K562 (cell line): Measurements from ENCODE around the gene ELMO1. TPM values are rescaled to one million over a fixed set of nuclear protein-coding genes. Genes with fewer than 3 reads are reported as not detected.
A peak's percentile ranks its signal among the peaks of the same experiment; 100 is the strongest.

ENCODE experiments used
- BHLHE40 ChIP-seq: IDR thresholded peaks from 2 replicates; pipeline ENCODE4 v1.6.1; 2011; ENCODE audit warnings: low read length, improper control_type of control experiment
- EHMT2 ChIP-seq: fragments of 450-650 bp; IDR thresholded peaks from 2 replicates; pipeline ENCODE4 v1.6.1; 2018; ENCODE audit warnings: antibody characterized with exemption
- ERF ChIP-seq: fragments of 450-650 bp; formaldehyde crosslinking; IDR thresholded peaks from 2 replicates; pipeline ENCODE4 v1.4.0; 2020; ENCODE audit warnings: mild to moderate bottlenecking, mixed read lengths
- FOXJ2 ChIP-seq: fragments of 200-800 bp; sonication (Bioruptor generic); IDR thresholded peaks from 2 replicates; pipeline ENCODE4 v1.6.1; 2016; ENCODE audit warnings: missing genetic modification characterization, missing compliant biosample characterization
- GABPA ChIP-seq: fragments of 200-800 bp; sonication (Bioruptor generic); conservative IDR thresholded peaks from 2 replicates; pipeline ENCODE4 v1.6.1; 2016; ENCODE audit warnings: low read depth, missing genetic modification characterization, missing compliant biosample characterization
- HDAC6 ChIP-seq: IDR thresholded peaks from 2 replicates; pipeline ENCODE4 v1.6.1; 2012; ENCODE audit warnings: low read depth, mild to moderate bottlenecking, control low read depth, inconsistent platforms, low read length, moderate library complexity
- JUN ChIP-seq, 2 experiments: sonication (generic) in 1 of 2; formaldehyde crosslinking in 1 of 2; IDR thresholded peaks; 2 replicates each; pipeline versions ENCODE4 v1.6.1 to v1.8.0; 2012 to 2022; ENCODE audit warnings: borderline replicate concordance in 2 of 2, mild to moderate bottlenecking in 2 of 2, improper control_type of control experiment in 1 of 2, low read depth in 1 of 2, low read length in 1 of 2, missing genetic modification reagents in 1 of 2
- KDM2B ChIP-seq: fragments of 250-450 bp; sonication (Bioruptor Pico); IDR thresholded peaks from 2 replicates; pipeline ENCODE4 v1.8.0; 2021; ENCODE audit warnings: mild to moderate bottlenecking, moderate library complexity
- KLF1 ChIP-seq: fragments of 450-650 bp; IDR thresholded peaks from 2 replicates; pipeline ENCODE4 v1.6.1; 2016; ENCODE audit warnings: missing genetic modification characterization, missing compliant biosample characterization
- L3MBTL2 ChIP-seq: fragments of 450-650 bp; IDR thresholded peaks from 2 replicates; pipeline ENCODE4 v1.6.1; 2016; ENCODE audit warnings: mild to moderate bottlenecking, moderate library complexity
- LCOR ChIP-seq: sonication (generic); formaldehyde crosslinking; IDR thresholded peaks from 2 replicates; pipeline ENCODE4 v1.8.0; 2022; ENCODE audit warnings: mild to moderate bottlenecking, missing genetic modification reagents
- NCOA2 ChIP-seq, 2 experiments: fragments of 450-650 bp; IDR thresholded peaks; 2 replicates each; pipeline ENCODE4 v1.6.1; 2018; ENCODE audit warnings: mild to moderate bottlenecking in 2 of 2, moderate library complexity in 1 of 2; ENCODE audit not compliant: partially characterized antibody in 2 of 2
- NR4A1 ChIP-seq, 2 experiments: fragments of 250-450 bp in 1 of 2; fragments of 450-650 bp in 1 of 2; sonication (Bioruptor Pico) in 1 of 2; IDR thresholded peaks; 2 replicates each; pipeline versions ENCODE4 v1.4.0 to v1.6.1; 2016 to 2020; ENCODE audit warnings: mild to moderate bottlenecking in 2 of 2, missing compliant biosample characterization in 1 of 2, missing genetic modification characterization in 1 of 2, moderate library complexity in 1 of 2
- NRF1 ChIP-seq, 2 experiments: fragments of 450-650 bp; IDR thresholded peaks in 1 of 2; conservative IDR thresholded peaks in 1 of 2; 2 replicates each; pipeline ENCODE4 v1.6.1; 2014; ENCODE audit warnings: mild to moderate bottlenecking in 2 of 2
- NUFIP1 ChIP-seq: fragments of 450-650 bp; IDR thresholded peaks from 2 replicates; pipeline ENCODE4 v1.6.1; 2018; ENCODE audit not compliant: partially characterized antibody
- RBM22 ChIP-seq: fragments of 200-400 bp; formaldehyde crosslinking; IDR thresholded peaks from 2 replicates; pipeline ENCODE4 v1.6.1; 2018; ENCODE audit warnings: low read length, low read depth; ENCODE audit not compliant: poor library complexity, severe bottlenecking
- TGIF2 ChIP-seq: sonication (generic); formaldehyde crosslinking; IDR thresholded peaks from 2 replicates; pipeline ENCODE4 v1.8.1; 2022; ENCODE audit warnings: mild to moderate bottlenecking, missing genetic modification reagents, moderate library complexity
- ZKSCAN3 ChIP-seq: fragments of 250-450 bp; sonication (Bioruptor Pico); IDR thresholded peaks from 2 replicates; pipeline ENCODE4 v1.4.0; 2020
- ZNF324 ChIP-seq: fragments of 250-450 bp; sonication (Bioruptor Pico); IDR thresholded peaks from 2 replicates; pipeline ENCODE4 v1.4.0; 2020; ENCODE audit warnings: mild to moderate bottlenecking
- ZNF41 ChIP-seq: fragments of 250-450 bp; sonication (Bioruptor Pico); conservative IDR thresholded peaks from 2 replicates; pipeline ENCODE4 v1.4.0; 2020; ENCODE audit warnings: mild to moderate bottlenecking
- ZNF707 ChIP-seq: fragments of 250-450 bp; sonication (Bioruptor Pico); conservative IDR thresholded peaks from 2 replicates; pipeline ENCODE4 v1.8.0; 2022; ENCODE audit warnings: inconsistent platforms, mild to moderate bottlenecking, moderate library complexity
- ZNF75A ChIP-seq: fragments of 450-650 bp; formaldehyde crosslinking; IDR thresholded peaks from 2 replicates; pipeline ENCODE4 v1.4.0; 2020; ENCODE audit warnings: mild to moderate bottlenecking
- polyA plus RNA-seq, 8 experiments: library from polyadenylated mRNA; depleted of rRNA in 4 of 8; stranded (reverse) in 5 of 8; unstranded in 3 of 8; fragments of >200 nt; fragmentation: Nextera tagmentation in 2 of 8; fragmentation: Illumina TruSeq in 1 of 8; extraction: Ambion mirVana in 2 of 8; extraction: Trizol in 1 of 8; gene quantifications; 2 replicates each; pipeline versions ENCODE4 v1.2.1 to v1.2.3, GENCODE V29; 2011 to 2014; ENCODE audit warnings: inconsistent platforms in 1 of 8, missing spikeins in 1 of 8
- total RNA-seq, 7 experiments: library from RNA; depleted of rRNA in 6 of 7; stranded (reverse); fragments of >200 nt in 6 of 7; fragmentation: Illumina TruSeq in 2 of 7; extraction: Trizol in 2 of 7; gene quantifications; 2 replicates each; pipeline versions ENCODE4 v1.2.1 to v1.2.3, GENCODE V29; 2011 to 2021; ENCODE audit warnings: low replicate concordance in 1 of 7
- TF ChIP-seq, protein P1 (sequence below): fragments of 450-650 bp; formaldehyde crosslinking; IDR thresholded peaks from 2 replicates; pipeline ENCODE4 v1.4.0; 2020; ENCODE audit warnings: mild to moderate bottlenecking, moderate library complexity
- TF ChIP-seq, protein P2 (sequence below): fragments of 250-450 bp; sonication (Bioruptor Pico); IDR thresholded peaks from 2 replicates; pipeline ENCODE4 v1.4.0; 2020
- TF ChIP-seq, protein P3 (sequence below): fragments of 450-650 bp; formaldehyde crosslinking; IDR thresholded peaks from 2 replicates; pipeline ENCODE4 v1.4.0; 2020; ENCODE audit warnings: mild to moderate bottlenecking, mixed read lengths
- TF ChIP-seq, protein P4 (sequence below): fragments of 250-450 bp; sonication (Bioruptor Pico); IDR thresholded peaks from 2 replicates; pipeline ENCODE4 v1.8.0; 2022; ENCODE audit warnings: moderate library complexity, mild to moderate bottlenecking, inconsistent platforms

Gene ELMO1
- total and polyA plus RNA-seq, 9 of the 15 experiments (the other 6 are each of a cell fraction or from before 2014, with no cell fraction given) = 0.36 to 7.2 (median 3.6) TPM

DNA sequence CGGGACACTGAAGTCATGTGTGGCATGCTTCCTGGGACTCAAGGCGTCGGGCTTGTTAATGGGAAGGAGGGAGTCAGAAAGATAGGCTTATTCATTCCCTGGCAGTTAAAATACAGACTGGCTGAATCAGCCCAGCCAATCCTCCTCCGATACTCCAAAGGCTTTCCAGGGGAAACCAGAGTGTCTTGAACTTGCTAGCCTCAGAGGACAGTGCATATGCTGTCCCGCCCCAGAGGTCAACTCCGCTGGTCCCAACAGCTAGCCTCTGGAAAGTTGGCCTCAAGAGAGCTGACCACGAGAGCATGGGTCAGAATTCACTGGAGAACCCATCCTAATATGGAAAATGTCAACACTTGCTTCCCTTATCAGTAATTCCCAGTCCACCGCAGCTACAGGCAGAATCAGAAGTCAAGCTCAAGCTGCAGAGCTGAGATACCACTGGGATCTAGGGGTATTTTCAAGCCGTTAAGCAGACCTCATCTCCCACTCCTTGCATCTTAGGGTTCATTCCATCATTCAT is 43.0 kb downstream of the ELMO1 start (continued):
- TF ChIP-seq BHLHE40 = peak; percentile 4; the same call in 1 of the 2 replicates
- TF ChIP-seq ERF (CRISPR knock-in tag) = no peak
- peak in 1 of 2 experiments; percentile 14; a peak in 1 of 4 replicates for TF ChIP-seq NRF1 (conservative IDR thresholded peaks at IDR 0.05 in 1 of 2, IDR thresholded peaks at IDR 0.05 in 1 of 2)
- TF ChIP-seq KLF1 (tag) = peak; percentile 25; the same call in 1 of the 2 replicates
- no peak for TF ChIP-seq NUFIP1
- TF ChIP-seq GABPA (tag) = no peak
- no peak for TF ChIP-seq RBM22
- no peak for TF ChIP-seq ZNF324
- TF ChIP-seq, protein P1, sequence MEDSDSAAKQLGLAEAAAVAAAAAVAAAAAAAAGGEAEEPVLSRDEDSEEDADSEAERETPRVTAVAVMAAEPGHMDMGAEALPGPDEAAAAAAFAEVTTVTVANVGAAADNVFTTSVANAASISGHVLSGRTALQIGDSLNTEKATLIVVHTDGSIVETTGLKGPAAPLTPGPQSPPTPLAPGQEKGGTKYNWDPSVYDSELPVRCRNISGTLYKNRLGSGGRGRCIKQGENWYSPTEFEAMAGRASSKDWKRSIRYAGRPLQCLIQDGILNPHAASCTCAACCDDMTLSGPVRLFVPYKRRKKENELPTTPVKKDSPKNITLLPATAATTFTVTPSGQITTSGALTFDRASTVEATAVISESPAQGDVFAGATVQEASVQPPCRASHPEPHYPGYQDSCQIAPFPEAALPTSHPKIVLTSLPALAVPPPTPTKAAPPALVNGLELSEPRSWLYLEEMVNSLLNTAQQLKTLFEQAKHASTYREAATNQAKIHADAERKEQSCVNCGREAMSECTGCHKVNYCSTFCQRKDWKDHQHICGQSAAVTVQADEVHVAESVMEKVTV = no peak
- TF ChIP-seq, protein P2, sequence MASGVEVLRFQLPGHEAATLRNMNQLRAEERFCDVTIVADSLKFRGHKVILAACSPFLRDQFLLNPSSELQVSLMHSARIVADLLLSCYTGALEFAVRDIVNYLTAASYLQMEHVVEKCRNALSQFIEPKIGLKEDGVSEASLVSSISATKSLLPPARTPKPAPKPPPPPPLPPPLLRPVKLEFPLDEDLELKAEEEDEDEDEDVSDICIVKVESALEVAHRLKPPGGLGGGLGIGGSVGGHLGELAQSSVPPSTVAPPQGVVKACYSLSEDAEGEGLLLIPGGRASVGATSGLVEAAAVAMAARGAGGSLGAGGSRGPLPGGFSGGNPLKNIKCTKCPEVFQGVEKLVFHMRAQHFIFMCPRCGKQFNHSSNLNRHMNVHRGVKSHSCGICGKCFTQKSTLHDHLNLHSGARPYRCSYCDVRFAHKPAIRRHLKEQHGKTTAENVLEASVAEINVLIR (CRISPR knock-in tag) = no peak
- no peak for TF ChIP-seq HDAC6
- no peak for TF ChIP-seq TGIF2 (CRISPR knock-in tag)
- no peak for TF ChIP-seq NCOA2 (IDR thresholded peaks at IDR 0.05; ENCODE audit: partially characterized antibody in 2 of 2)
- TF ChIP-seq L3MBTL2 = peak; percentile 83
- no peak for TF ChIP-seq KDM2B (CRISPR knock-in tag)
- no peak for TF ChIP-seq ZNF75A (CRISPR knock-in tag)
- TF ChIP-seq ZNF41 (CRISPR knock-in tag) = no peak
- TF ChIP-seq JUN (IDR thresholded peaks at IDR 0.05; ENCODE audit: borderline replicate concordance, low read depth, low read length) = no peak
- TF ChIP-seq JUN (CRISPR knock-in tag; IDR thresholded peaks at IDR 0.05; ENCODE audit: borderline replicate concordance) = no peak
- TF ChIP-seq NR4A1 (CRISPR knock-in tag; IDR thresholded peaks at IDR 0.05) = no peak
- peak; percentile 62; the same call in 1 of the 2 replicates for TF ChIP-seq NR4A1 (tag; IDR thresholded peaks at IDR 0.05)
- no peak for TF ChIP-seq EHMT2
- no peak for TF ChIP-seq ZNF707 (CRISPR knock-in tag)
- no peak for TF ChIP-seq LCOR (CRISPR knock-in tag)
- peak; percentile 82 for TF ChIP-seq FOXJ2 (tag)
- TF ChIP-seq, protein P3, sequence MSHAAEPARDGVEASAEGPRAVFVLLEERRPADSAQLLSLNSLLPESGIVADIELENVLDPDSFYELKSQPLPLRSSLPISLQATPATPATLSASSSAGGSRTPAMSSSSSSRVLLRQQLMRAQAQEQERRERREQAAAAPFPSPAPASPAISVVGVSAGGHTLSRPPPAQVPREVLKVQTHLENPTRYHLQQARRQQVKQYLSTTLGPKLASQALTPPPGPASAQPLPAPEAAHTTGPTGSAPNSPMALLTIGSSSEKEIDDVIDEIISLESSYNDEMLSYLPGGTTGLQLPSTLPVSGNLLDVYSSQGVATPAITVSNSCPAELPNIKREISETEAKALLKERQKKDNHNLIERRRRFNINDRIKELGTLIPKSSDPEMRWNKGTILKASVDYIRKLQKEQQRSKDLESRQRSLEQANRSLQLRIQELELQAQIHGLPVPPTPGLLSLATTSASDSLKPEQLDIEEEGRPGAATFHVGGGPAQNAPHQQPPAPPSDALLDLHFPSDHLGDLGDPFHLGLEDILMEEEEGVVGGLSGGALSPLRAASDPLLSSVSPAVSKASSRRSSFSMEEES (CRISPR knock-in tag) = no peak
- TF ChIP-seq ZKSCAN3 (CRISPR knock-in tag) = no peak
- TF ChIP-seq, protein P4, sequence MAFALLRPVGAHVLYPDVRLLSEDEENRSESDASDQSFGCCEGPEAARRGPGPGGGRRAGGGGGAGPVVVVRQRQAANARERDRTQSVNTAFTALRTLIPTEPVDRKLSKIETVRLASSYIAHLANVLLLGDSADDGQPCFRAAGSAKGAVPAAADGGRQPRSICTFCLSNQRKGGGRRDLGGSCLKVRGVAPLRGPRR (CRISPR knock-in tag) = no peak
